ENCODE results near the gene IQCH.

The IQCH gene

GRCh38 chr15:67474405-67475110 is 220.0 kb downstream of the IQCH start:
- Histone ChIP-seq H3K27ac (ENCODE audit: low read length) (no peak overlapping the region), H3K9me3 (replicated peaks; ENCODE audit: insufficient read depth, low read length) (no peaks in the 10 kb centered on the region), H3K36me3 (replicated peaks; ENCODE audit: insufficient read depth, low read length) (no peaks in the 10 kb centered on the region), H3K4me1 (ENCODE audit: low read length) (no peaks in the 10 kb centered on the region), H3K4me3 (ENCODE audit: low read length) (no peak overlapping the region), H2AFZ (ENCODE audit: low read length) (no peak overlapping the region), H3F3A (ENCODE audit: insufficient read depth, low read length) (no peaks in the 10 kb centered on the region), H3K79me2 (ENCODE audit: low read length) (no peaks in the 10 kb centered on the region), H3K9me2 (replicated peaks; ENCODE audit: insufficient read depth, low read length) (no peaks in the 10 kb centered on the region), H3K9ac (ENCODE audit: low read length) (no peak overlapping the region), H3K4me2 (ENCODE audit: low read depth, low read length) (no peak overlapping the region), H4K20me1 (ENCODE audit: insufficient read depth, low read length) (no peaks in the 10 kb centered on the region), H3K27me3 (replicated peaks; ENCODE audit: insufficient read depth, low read length) (no peaks in the 10 kb centered on the region)
- no peak for DNase-seq
- no peak for TF ChIP-seq CTCF (IDR thresholded peaks at IDR 0.05; ENCODE audit: low read length)
- TF ChIP-seq EZH2 (optimal IDR thresholded peaks at IDR 0.05; ENCODE audit: low read depth, low read length), result no peak
- TF ChIP-seq EZH2phosphoT487 (IDR thresholded peaks at IDR 0.05; ENCODE audit: low read length), result no peak

- no peak overlapping the region for H3K4me2 ChIP-seq (ENCODE audit: low read depth, low read length)
- no peak overlapping the region for H3K4me3 ChIP-seq (ENCODE audit: low read length)
- H3K27ac ChIP-seq (ENCODE audit: low read length), result no peak overlapping the region
These were observed 225.4 kb downstream of the IQCH start for GRCh38 chr15:67479781-67480505.

GRCh38 chr15:67480741-67481140 is 226.2 kb downstream of the IQCH start:
- Histone ChIP-seq H3F3A (ENCODE audit: insufficient read depth, low read length) (no peaks in the 10 kb centered on the region), H3K9me3 (replicated peaks; ENCODE audit: insufficient read depth, low read length) (no peaks in the 10 kb centered on the region), H2AFZ (ENCODE audit: low read length) (no peak overlapping the region), H3K27ac (ENCODE audit: low read length) (no peak overlapping the region), H3K36me3 (replicated peaks; ENCODE audit: insufficient read depth, low read length) (no peaks in the 10 kb centered on the region), H3K79me2 (ENCODE audit: low read length) (no peaks in the 10 kb centered on the region), H3K9ac (ENCODE audit: low read length) (no peak overlapping the region), H3K4me2 (ENCODE audit: low read depth, low read length) (no peak overlapping the region), H4K20me1 (ENCODE audit: insufficient read depth, low read length) (no peaks in the 10 kb centered on the region), H3K4me3 (ENCODE audit: low read length) (no peak overlapping the region), H3K27me3 (replicated peaks; ENCODE audit: insufficient read depth, low read length) (no peaks in the 10 kb centered on the region), H3K4me1 (ENCODE audit: low read length) (no peaks in the 10 kb centered on the region), H3K9me2 (replicated peaks; ENCODE audit: insufficient read depth, low read length) (no peaks in the 10 kb centered on the region)
- no peak for DNase-seq
- TF ChIP-seq CTCF (IDR thresholded peaks at IDR 0.05; ENCODE audit: low read length) (no peak), EZH2phosphoT487 (IDR thresholded peaks at IDR 0.05; ENCODE audit: low read length) (no peak), EZH2 (optimal IDR thresholded peaks at IDR 0.05; ENCODE audit: low read depth, low read length) (no peak)

More at GRCh38 chr15:67479781-67480505, 225.4 kb downstream of the IQCH start:
- Histone ChIP-seq H3K9ac (ENCODE audit: low read length) (no peak overlapping the region), H3K9me3 (replicated peaks; ENCODE audit: insufficient read depth, low read length) (no peaks in the 10 kb centered on the region), H3F3A (ENCODE audit: insufficient read depth, low read length) (no peaks in the 10 kb centered on the region), H3K36me3 (replicated peaks; ENCODE audit: insufficient read depth, low read length) (no peaks in the 10 kb centered on the region), H3K4me1 (ENCODE audit: low read length) (no peaks in the 10 kb centered on the region), H3K9me2 (replicated peaks; ENCODE audit: insufficient read depth, low read length) (no peaks in the 10 kb centered on the region), H3K79me2 (ENCODE audit: low read length) (no peaks in the 10 kb centered on the region), H2AFZ (ENCODE audit: low read length) (no peak overlapping the region), H4K20me1 (ENCODE audit: insufficient read depth, low read length) (no peaks in the 10 kb centered on the region), H3K27me3 (replicated peaks; ENCODE audit: insufficient read depth, low read length) (no peaks in the 10 kb centered on the region)
- no peak for DNase-seq
- TF ChIP-seq EZH2 (optimal IDR thresholded peaks at IDR 0.05; ENCODE audit: low read depth, low read length) (no peak), CTCF (IDR thresholded peaks at IDR 0.05; ENCODE audit: low read length) (no peak), EZH2phosphoT487 (IDR thresholded peaks at IDR 0.05; ENCODE audit: low read length) (no peak)
